B cell (primary cell): Measurements from ENCODE around the gene CDYL. TPM values are rescaled to one million over a fixed set of nuclear protein-coding genes. Genes with fewer than 3 reads are reported as not detected.

Experiments used
- ATAC-seq: fragments of 200-7000 bp; cut with Tn5 transposase; one replicate; pipeline ENCODE4 v1.10.0; 2021; ENCODE audit warnings: low read depth, mild to moderate bottlenecking, moderate number of reproducible peaks, moderate library complexity
- CTCF ChIA-PET: fragments of 350-600 bp; sonication (Branson Sonifier 250); formaldehyde crosslinking; loops from one replicate; lab custom pipeline; 2021; ENCODE audit warnings: antibody characterized with exemption, inconsistent platforms; lab: Charles Lee
- POLR2A ChIA-PET: fragments of 350-600 bp; sonication (Branson Sonifier 250); formaldehyde crosslinking; loops from one replicate; lab custom pipeline; 2021; ENCODE audit warnings: antibody characterized with exemption; lab: Charles Lee
- DNase-seq: peaks from one replicate; pipeline ENCODE4 v3.0.0; 2013
- H2AFZ ChIP-seq: 2 replicates; pipeline ENCODE4 v1.6.1; 2012; ENCODE audit warnings: mild to moderate bottlenecking, low read depth, low read length; ENCODE audit not compliant: insufficient read depth, poor library complexity, severe bottlenecking
- H3K27ac ChIP-seq, 2 donors: 1 replicate in 1 of 2; 2 replicates in 1 of 2; pipeline ENCODE4 v1.5.1; 2012 to 2013; ENCODE audit warnings: low read length in 2 of 2, mild to moderate bottlenecking in 2 of 2, moderate library complexity in 1 of 2
- H3K27me3 ChIP-seq, 4 experiments: fragments of 200-600 bp in 1 of 4; sonication (generic) in 1 of 4; replicated peaks in 1 of 4; 1 replicate in 2 of 4; 2 replicates in 2 of 4; pipeline versions ENCODE4 v1.6.1 to v1.7.0; 2013 to 2016; ENCODE audit warnings: low read length in 3 of 4, mild to moderate bottlenecking in 2 of 4, mixed read lengths in 1 of 4, moderate library complexity in 1 of 4; ENCODE audit not compliant: insufficient read depth in 4 of 4, control insufficient read depth in 3 of 4; ENCODE audit errors: control extremely low read depth in 1 of 4
- H3K36me3 ChIP-seq, 2 experiments: replicated peaks in 1 of 2; 1 replicate in 1 of 2; 2 replicates in 1 of 2; pipeline versions ENCODE4 v1.6.1 to v1.7.1; 2013; ENCODE audit warnings: low read length in 1 of 2; ENCODE audit not compliant: insufficient read depth in 2 of 2, control insufficient read depth in 1 of 2; ENCODE audit errors: control extremely low read depth in 1 of 2, extremely low read depth in 1 of 2
- H3K4me1 ChIP-seq, 2 donors: fragments of 200-600 bp in 1 of 2; sonication (generic) in 1 of 2; 1 replicate in 1 of 2; 2 replicates in 1 of 2; pipeline versions ENCODE4 v1.5.1 to v1.6.1; 2013 to 2017; ENCODE audit warnings: low read length in 2 of 2; ENCODE audit not compliant: control insufficient read depth in 2 of 2, insufficient read depth in 2 of 2
- H3K4me2 ChIP-seq: replicated peaks from 2 replicates; pipeline ENCODE3; 2012; ENCODE audit warnings: mild to moderate bottlenecking, low read depth, low read length; ENCODE audit not compliant: poor library complexity, severe bottlenecking
- H3K4me3 ChIP-seq, 5 experiments: fragments of 200-600 bp in 1 of 5; sonication (generic) in 1 of 5; 1 replicate in 3 of 5; 2 replicates in 2 of 5; pipeline versions ENCODE4 v1.5.1 to v1.7.0; 2011 to 2016; ENCODE audit warnings: low read length in 4 of 5, mild to moderate bottlenecking in 4 of 5, low read depth in 2 of 5, control low read depth in 1 of 5, moderate library complexity in 1 of 5; ENCODE audit not compliant: insufficient read depth in 1 of 5; ENCODE audit errors: control extremely low read depth in 1 of 5, extremely low read depth in 1 of 5
- H3K79me2 ChIP-seq: fragments of 200-600 bp; sonication (generic); one replicate; pipeline ENCODE4 v1.6.0; 2016; ENCODE audit warnings: low read length; ENCODE audit not compliant: control insufficient read depth, insufficient read depth
- H3K9ac ChIP-seq: fragments of 200-600 bp; sonication (generic); 2 replicates; pipeline ENCODE4 v1.6.1; 2017; ENCODE audit warnings: mild to moderate bottlenecking, low read length, moderate library complexity
- H3K9me3 ChIP-seq, 3 donors: one replicate each; pipeline versions ENCODE4 v1.6.1 to v1.7.1; 2013; ENCODE audit warnings: low read length in 2 of 3; ENCODE audit not compliant: control insufficient read depth in 2 of 3, insufficient read depth in 1 of 3; ENCODE audit errors: control extremely low read depth in 1 of 3
- H4K20me1 ChIP-seq: 2 replicates; pipeline ENCODE4 v1.6.0; 2012; ENCODE audit warnings: mild to moderate bottlenecking, low read length; ENCODE audit not compliant: insufficient read depth, control insufficient read depth, poor library complexity, severe bottlenecking
- H3K27ac Mint-ChIP-seq: one replicate; pipeline ENCODE4 v1.8.0; 2021; ENCODE audit warnings: mixed read lengths
- H3K27me3 Mint-ChIP-seq: one replicate; pipeline ENCODE4 v1.8.0; 2021; ENCODE audit warnings: mixed read lengths
- H3K4me1 Mint-ChIP-seq: one replicate; pipeline ENCODE4 v1.8.0; 2021; ENCODE audit warnings: mixed read lengths
- H3K4me3 Mint-ChIP-seq: one replicate; pipeline ENCODE4 v1.8.0; 2021; ENCODE audit warnings: mixed read lengths
- H3K9me3 Mint-ChIP-seq: one replicate; pipeline ENCODE4 v1.8.0; 2022; ENCODE audit warnings: mixed read lengths; ENCODE audit not compliant: insufficient read depth
- EZH2 ChIP-seq: IDR thresholded peaks from 2 replicates; pipeline ENCODE4 v1.6.1; 2012; ENCODE audit warnings: borderline replicate concordance, low read depth, mild to moderate bottlenecking, moderate library complexity, low read length; ENCODE audit not compliant: insufficient read depth, poor library complexity, severe bottlenecking
- WGBS: methylation state at CpG from one replicate; pipeline ENCODE4 v1.1.5; 2013; ENCODE audit warnings: missing lambda C conversion rate; ENCODE audit not compliant: insufficient coverage; 5-methylcytosine and 5-hydroxymethylcytosine counted together
- intact Hi-C: fragments of 100-400 bp; cut with micrococcal nuclease; formaldehyde crosslinking; loops from one replicate; pipeline ENCODE4 v1.10.0; 2022
- polyA plus RNA-seq: library from polyadenylated mRNA; depleted of rRNA; stranded (reverse); fragments of >200 nt; gene quantifications from 2 replicates; pipeline ENCODE4 v1.2.3, GENCODE V29; 2012
- total RNA-seq, 2 donors: library from RNA; stranded (reverse); fragments of 120-200 nt in 1 of 2; gene quantifications; 1 replicate in 1 of 2; 2 replicates in 1 of 2; pipeline versions ENCODE4 v1.2.3 to v1.2.4, GENCODE V29; 2013 to 2022
- TF ChIP-seq, protein P1 (sequence below): fragments of 200-600 bp; IDR thresholded peaks from one replicate; pipeline ENCODE4 v1.8.0; 2022; ENCODE audit warnings: antibody characterized with exemption, mild to moderate bottlenecking

The CDYL gene
- total and polyA plus RNA-seq, 2 donors (not counting 1 experiment from before 2014, with no cell fraction given), result 15.6 to 63.0 TPM

DNA sequence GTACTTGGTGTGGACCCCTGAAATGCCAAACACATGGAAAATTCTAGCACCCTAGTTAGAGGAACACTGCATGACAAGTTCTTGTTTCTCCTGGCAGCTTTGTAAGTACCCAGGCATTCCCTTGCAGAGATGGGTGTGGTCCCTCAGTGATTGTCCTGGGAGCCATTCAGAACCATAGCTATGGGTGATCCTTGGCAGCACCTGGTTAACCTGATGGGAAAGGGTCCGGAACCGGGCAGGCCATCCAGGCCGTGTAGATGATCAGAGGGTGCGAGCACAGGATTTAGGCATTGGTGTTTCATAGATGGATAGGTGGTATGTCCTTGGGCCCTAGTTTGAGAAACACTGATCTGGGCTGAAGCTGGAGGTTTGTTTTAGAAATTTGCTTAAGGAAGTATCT, 131.9 kb downstream of the CDYL start:
- H3K27ac Mint-ChIP-seq, result no peak overlapping the region

DNA sequence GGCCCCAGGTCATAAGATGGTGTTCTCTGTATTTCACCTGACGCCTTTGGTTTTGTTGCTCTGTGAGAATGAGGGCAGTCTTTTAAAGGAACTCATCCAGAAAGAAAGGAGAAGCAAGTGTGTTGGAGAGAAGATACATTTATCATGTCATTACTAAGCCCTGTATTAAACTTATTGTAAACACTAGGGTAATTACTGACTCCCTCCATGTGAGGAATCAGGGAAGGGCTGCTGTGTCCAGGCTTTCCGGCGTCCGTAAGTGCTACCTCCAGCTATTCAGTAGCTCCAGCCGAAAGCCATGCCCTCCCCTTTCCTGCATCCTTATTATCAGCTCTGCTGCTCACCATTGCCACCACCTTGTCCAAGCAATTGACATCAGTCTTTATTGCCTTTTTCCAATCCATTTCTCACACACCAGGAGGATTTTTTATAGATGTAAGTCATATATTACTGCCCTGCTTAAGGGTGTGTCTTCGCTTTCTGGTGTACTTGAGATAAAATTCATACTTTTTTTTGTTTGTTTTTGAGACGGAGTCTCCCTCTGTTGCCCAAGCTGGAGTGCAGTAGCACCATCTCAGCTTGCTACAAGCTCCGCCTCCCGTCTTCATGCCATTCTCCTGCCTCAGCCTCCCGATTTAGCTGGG, 133.0 kb downstream of the CDYL start:
- 87% methylated on average over 9 of the region's 10 CpGs for WGBS
- ATAC-seq (no peak), DNase-seq (no peak)
- H3K4me1 Mint-ChIP-seq, result peaks cover 38% of the 10 kb centered on the region
- H3K9me3 Mint-ChIP-seq, result no peaks in the 10 kb centered on the region
- Histone ChIP-seq H3K4me3 (no peak overlapping the region), H3K36me3 (peaks cover 0 to 9% of the 10 kb centered on the region in 2 experiments), H3K9me3 (no peaks in the 10 kb centered on the region), H3K27ac (no peak overlapping the region), H3K27me3 (no peaks in the 10 kb centered on the region), H3K9ac (no peak overlapping the region), H4K20me1 (peaks cover 42% of the 10 kb centered on the region), H3K4me1 (peaks cover 24 to 26% of the 10 kb centered on the region in 2 donors), H2AFZ (no peak overlapping the region), H3K79me2 (peaks cover 79% of the 10 kb centered on the region), H3K4me2 (no peak overlapping the region)
- POLR2A ChIA-PET, result no interaction called here
- CTCF ChIA-PET, result interaction anchor here (1.1 kb wide), 1 partner anchor 13 kb away, joined by 3 read pairs; no protein-coding TSS in a partner anchor
- H3K27me3 Mint-ChIP-seq, result no peaks in the 10 kb centered on the region
- intact Hi-C loops, result no loop called here
- TF ChIP-seq EZH2, result no peak
- TF ChIP-seq, protein P1, sequence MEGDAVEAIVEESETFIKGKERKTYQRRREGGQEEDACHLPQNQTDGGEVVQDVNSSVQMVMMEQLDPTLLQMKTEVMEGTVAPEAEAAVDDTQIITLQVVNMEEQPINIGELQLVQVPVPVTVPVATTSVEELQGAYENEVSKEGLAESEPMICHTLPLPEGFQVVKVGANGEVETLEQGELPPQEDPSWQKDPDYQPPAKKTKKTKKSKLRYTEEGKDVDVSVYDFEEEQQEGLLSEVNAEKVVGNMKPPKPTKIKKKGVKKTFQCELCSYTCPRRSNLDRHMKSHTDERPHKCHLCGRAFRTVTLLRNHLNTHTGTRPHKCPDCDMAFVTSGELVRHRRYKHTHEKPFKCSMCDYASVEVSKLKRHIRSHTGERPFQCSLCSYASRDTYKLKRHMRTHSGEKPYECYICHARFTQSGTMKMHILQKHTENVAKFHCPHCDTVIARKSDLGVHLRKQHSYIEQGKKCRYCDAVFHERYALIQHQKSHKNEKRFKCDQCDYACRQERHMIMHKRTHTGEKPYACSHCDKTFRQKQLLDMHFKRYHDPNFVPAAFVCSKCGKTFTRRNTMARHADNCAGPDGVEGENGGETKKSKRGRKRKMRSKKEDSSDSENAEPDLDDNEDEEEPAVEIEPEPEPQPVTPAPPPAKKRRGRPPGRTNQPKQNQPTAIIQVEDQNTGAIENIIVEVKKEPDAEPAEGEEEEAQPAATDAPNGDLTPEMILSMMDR, result no peak
- no peak overlapping the region for H3K27ac Mint-ChIP-seq
- no peak overlapping the region for H3K4me3 Mint-ChIP-seq

More for the DNA sequence above, 131.9 kb downstream of the CDYL start:
- Histone ChIP-seq H3K9ac (no peak overlapping the region), H3K4me2 (no peak overlapping the region), H3K27ac (no peak overlapping the region), H3K4me3 (no peak overlapping the region), H4K20me1 (peaks cover 33% of the 10 kb centered on the region), H3K9me3 (no peaks in the 10 kb centered on the region), H3K4me1 (peaks cover 24 to 26% of the 10 kb centered on the region in 2 donors), H2AFZ (no peak overlapping the region), H3K36me3 (peaks cover 0 to 8% of the 10 kb centered on the region in 2 experiments), H3K79me2 (peaks cover 78% of the 10 kb centered on the region), H3K27me3 (no peaks in the 10 kb centered on the region)
- ATAC-seq, result no peak
- Mint-ChIP-seq H3K27me3 (no peaks in the 10 kb centered on the region), H3K4me3 (peak overlapping the region; percentile 3), H3K9me3 (no peaks in the 10 kb centered on the region), H3K4me1 (peaks cover 34% of the 10 kb centered on the region)
- intact Hi-C loops, result no loop called here
- TF ChIP-seq, protein P1, result no peak
- no peak for TF ChIP-seq EZH2
- CTCF ChIA-PET, result interaction anchor here (0.8 kb wide), 1 partner anchor 22 kb away, joined by 3 read pairs; no protein-coding TSS in a partner anchor
- WGBS, result 100% methylated on average over 4 of the region's 4 CpGs
- no peak for DNase-seq
- POLR2A ChIA-PET, result interaction anchor here (0.6 kb wide), 1 partner anchor 781 kb away, joined by 5 read pairs; no protein-coding TSS in a partner anchor
